H9 (cell line): ENCODE results near the gene CRCP. TPM values are rescaled to one million over a fixed set of nuclear protein-coding genes. Genes with fewer than 3 reads are reported as not detected.

Source experiments
- DNase-seq: peaks from one replicate; pipeline ENCODE4 v3.0.0-alpha.2; 2017
- H2AFZ ChIP-seq: one replicate; pipeline ENCODE4 v1.6.1; 2013; ENCODE audit warnings: mild to moderate bottlenecking, low read length, control low read depth, moderate library complexity
- H2AK5ac ChIP-seq: 2 replicates; pipeline ENCODE4 v1.6.1; 2013; ENCODE audit warnings: low read length, control low read depth, mixed read lengths; ENCODE audit not compliant: insufficient read length
- H2BK120ac ChIP-seq: one replicate; pipeline ENCODE4 v1.6.1; 2013; ENCODE audit warnings: low read depth, mild to moderate bottlenecking, low read length, control low read depth, inconsistent platforms; ENCODE audit not compliant: poor library complexity, severe bottlenecking
- H2BK12ac ChIP-seq: 2 replicates; pipeline ENCODE4 v1.6.1; 2013; ENCODE audit warnings: low read length, control low read depth, mixed read lengths, low read depth; ENCODE audit not compliant: insufficient read length
- H2BK15ac ChIP-seq: 2 replicates; pipeline ENCODE4 v1.6.1; 2013; ENCODE audit warnings: low read depth, low read length, control low read depth
- H2BK20ac ChIP-seq: one replicate; pipeline ENCODE4 v1.6.1; 2013; ENCODE audit warnings: low read depth, mild to moderate bottlenecking, low read length, control low read depth, inconsistent platforms; ENCODE audit not compliant: poor library complexity, severe bottlenecking
- H2BK5ac ChIP-seq: 2 replicates; pipeline ENCODE4 v1.6.1; 2013; ENCODE audit warnings: low read length, control low read depth, mixed read lengths; ENCODE audit not compliant: insufficient read length
- H3K14ac ChIP-seq: 2 replicates; pipeline ENCODE4 v1.6.1; 2013; ENCODE audit warnings: low read length, control low read depth; ENCODE audit not compliant: insufficient read depth
- H3K18ac ChIP-seq: 2 replicates; pipeline ENCODE4 v1.6.1; 2013; ENCODE audit warnings: low read depth, mild to moderate bottlenecking, mixed read lengths, low read length, control low read depth; ENCODE audit not compliant: insufficient read length
- H3K23ac ChIP-seq: 2 replicates; pipeline ENCODE4 v1.6.1; 2013; ENCODE audit warnings: low read length, control low read depth, mixed read lengths, low read depth; ENCODE audit not compliant: insufficient read length
- H3K23me2 ChIP-seq: 2 replicates; pipeline ENCODE4 v1.6.1; 2013; ENCODE audit warnings: low read depth, mild to moderate bottlenecking, mixed read lengths, low read length, control low read depth; ENCODE audit not compliant: insufficient read length, poor library complexity, severe bottlenecking
- H3K27ac ChIP-seq: 2 replicates; pipeline ENCODE4 v1.5.1; 2013; ENCODE audit warnings: low read length, control low read depth, mixed read lengths, low read depth; ENCODE audit not compliant: insufficient read length
- H3K27me3 ChIP-seq: 2 replicates; pipeline ENCODE4 v1.6.1; 2013; ENCODE audit warnings: low read length, control low read depth, inconsistent platforms; ENCODE audit not compliant: insufficient read depth
- H3K4ac ChIP-seq: 2 replicates; pipeline ENCODE4 v1.6.1; 2013; ENCODE audit warnings: low read depth, mild to moderate bottlenecking, control low read depth, inconsistent platforms, low read length, moderate library complexity
- H3K4me1 ChIP-seq: 2 replicates; pipeline ENCODE4 v1.6.1; 2013; ENCODE audit warnings: low read length, control low read depth, inconsistent platforms; ENCODE audit not compliant: insufficient read depth
- H3K4me2 ChIP-seq: 2 replicates; pipeline ENCODE4 v1.6.1; 2013; ENCODE audit warnings: low read length, control low read depth, mixed read lengths; ENCODE audit not compliant: insufficient read length, insufficient read depth
- H3K56ac ChIP-seq: 2 replicates; pipeline ENCODE4 v1.6.1; 2013; ENCODE audit warnings: low read depth, mild to moderate bottlenecking, mixed read lengths, low read length, control low read depth; ENCODE audit not compliant: insufficient read length
- H3K79me1 ChIP-seq: 2 replicates; pipeline ENCODE4 v1.6.1; 2013; ENCODE audit warnings: low read depth, mild to moderate bottlenecking, moderate library complexity, low read length, control low read depth, inconsistent platforms; ENCODE audit not compliant: insufficient read depth, poor library complexity, severe bottlenecking
- H3K79me2 ChIP-seq: 2 replicates; pipeline ENCODE4 v1.6.1; 2013; ENCODE audit warnings: low read length, control low read depth, inconsistent platforms; ENCODE audit not compliant: insufficient read depth
- H3K9ac ChIP-seq: 2 replicates; pipeline ENCODE4 v1.6.1; 2013; ENCODE audit warnings: low read length, control low read depth, mixed read lengths; ENCODE audit not compliant: insufficient read length; ENCODE audit errors: extremely low read depth
- H3K9me3 ChIP-seq: one replicate; pipeline ENCODE4 v1.6.1; 2013; ENCODE audit warnings: low read depth, low read length, inconsistent platforms; ENCODE audit not compliant: control insufficient read depth
- H3T11ph ChIP-seq: one replicate; pipeline ENCODE4 v1.6.1; 2013; ENCODE audit warnings: mild to moderate bottlenecking, low read length, control low read depth, inconsistent platforms
- H4K20me1 ChIP-seq: one replicate; pipeline ENCODE4 v1.6.1; 2013; ENCODE audit not compliant: control insufficient read depth, insufficient read length, insufficient read depth
- H4K5ac ChIP-seq: 2 replicates; pipeline ENCODE4 v1.6.1; 2013; ENCODE audit warnings: low read depth, mild to moderate bottlenecking, mixed read lengths, low read length, control low read depth; ENCODE audit not compliant: insufficient read length
- H4K8ac ChIP-seq: replicated peaks from 2 replicates; pipeline ENCODE4 v1.6.1; 2013; ENCODE audit warnings: low read length, control low read depth, mixed read lengths, low read depth; ENCODE audit not compliant: insufficient read length
- H4K91ac ChIP-seq: 2 replicates; pipeline ENCODE4 v1.6.1; 2013; ENCODE audit warnings: low read depth, mild to moderate bottlenecking, moderate library complexity, mixed read lengths, low read length, control low read depth; ENCODE audit not compliant: insufficient read length
- H3K27ac Mint-ChIP-seq, 3 experiments: 2 replicates in 2 of 3; 3 replicates in 1 of 3; pipeline ENCODE4 v1.8.0; 2020 to 2021; ENCODE audit warnings: mixed read lengths in 3 of 3, mild to moderate bottlenecking in 1 of 3, moderate library complexity in 1 of 3
- H3K27me3 Mint-ChIP-seq: 2 replicates; pipeline ENCODE4 v1.8.0; 2021; ENCODE audit warnings: low read depth, mild to moderate bottlenecking, moderate library complexity, mixed read lengths
- H3K36me3 Mint-ChIP-seq, 3 experiments: 2 replicates in 2 of 3; 3 replicates in 1 of 3; pipeline ENCODE4 v1.8.0; 2020 to 2021; ENCODE audit warnings: low read depth in 3 of 3, mixed read lengths in 3 of 3; ENCODE audit not compliant: insufficient read depth in 1 of 3
- H3K4me1 Mint-ChIP-seq, 2 experiments: 2 replicates each; pipeline ENCODE4 v1.8.0; 2020; ENCODE audit warnings: mixed read lengths in 2 of 2
- H3K4me3 Mint-ChIP-seq, 2 experiments: 2 replicates in 1 of 2; 3 replicates in 1 of 2; pipeline ENCODE4 v1.8.0; 2020 to 2021; ENCODE audit warnings: mild to moderate bottlenecking in 2 of 2, mixed read lengths in 2 of 2, moderate library complexity in 1 of 2
- H3K9me3 Mint-ChIP-seq, 2 experiments: 2 replicates in 1 of 2; 3 replicates in 1 of 2; pipeline ENCODE4 v1.8.0; 2020; ENCODE audit warnings: mild to moderate bottlenecking in 2 of 2, mixed read lengths in 2 of 2, moderate library complexity in 1 of 2
- total RNA-seq: library from RNA; stranded (reverse); gene quantifications from 2 replicates; pipeline ENCODE4 v1.2.1, GENCODE V29; 2021
- TF ChIP-seq, protein P1 (sequence below): fragments of 200-600 bp; sonication (generic); conservative IDR thresholded peaks from 3 replicates; pipeline ENCODE4 v1.8.0; 2021; ENCODE audit warnings: antibody characterized with exemption, mild to moderate bottlenecking

The CRCP gene
- total RNA-seq, 1 experiment from 2014 or later, result 39.0 TPM

DNA sequence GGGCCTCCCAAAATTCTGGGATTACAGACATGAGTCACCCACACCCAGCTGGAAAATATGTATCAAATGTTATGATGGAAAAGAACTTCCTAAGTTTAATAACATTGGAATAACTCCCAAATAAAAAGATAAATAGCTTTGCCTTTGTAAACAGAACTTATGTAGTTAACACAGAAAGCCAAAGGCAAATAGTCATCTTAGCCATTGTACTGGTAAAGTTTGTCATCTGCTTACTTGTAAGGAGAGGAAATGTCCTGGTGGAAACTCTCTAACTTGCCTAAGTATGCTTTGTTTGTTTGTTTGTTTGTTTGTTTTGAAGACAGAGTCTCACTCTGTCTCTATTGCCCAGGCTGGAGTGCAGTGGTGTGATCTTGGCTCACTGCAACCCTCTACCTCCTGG is 66.7 kb downstream of the CRCP start:
- Histone ChIP-seq H3T11ph (no peak overlapping the region), H3K14ac (no peak overlapping the region), H3K4ac (no peak overlapping the region), H2BK5ac (no peak overlapping the region), H3K79me2 (no peaks in the 10 kb centered on the region), H3K4me2 (no peak overlapping the region), H4K8ac (no peak overlapping the region), H2BK12ac (no peak overlapping the region), H2BK120ac (no peak overlapping the region), H2BK20ac (no peak overlapping the region), H3K9ac (no peak overlapping the region), H4K20me1 (no peaks in the 10 kb centered on the region), H3K79me1 (no peaks in the 10 kb centered on the region), H2AFZ (no peak overlapping the region), H3K27me3 (no peaks in the 10 kb centered on the region; the same call in 1 of the 2 replicates), H4K5ac (no peak overlapping the region), H3K27ac (no peak overlapping the region), H3K9me3 (no peaks in the 10 kb centered on the region), H2BK15ac (no peak overlapping the region), H3K23ac (no peak overlapping the region), H3K4me1 (no peaks in the 10 kb centered on the region), H4K91ac (no peak overlapping the region), H3K23me2 (no peaks in the 10 kb centered on the region), H3K18ac (no peak overlapping the region), H3K56ac (no peak overlapping the region), H2AK5ac (no peak overlapping the region)
- H3K36me3 Mint-ChIP-seq, result peaks cover 0 to 8% (median 0%) of the 10 kb centered on the region in 3 experiments; a peak in 6 of 7 replicates
- DNase-seq, result no peak
- TF ChIP-seq, protein P1, sequence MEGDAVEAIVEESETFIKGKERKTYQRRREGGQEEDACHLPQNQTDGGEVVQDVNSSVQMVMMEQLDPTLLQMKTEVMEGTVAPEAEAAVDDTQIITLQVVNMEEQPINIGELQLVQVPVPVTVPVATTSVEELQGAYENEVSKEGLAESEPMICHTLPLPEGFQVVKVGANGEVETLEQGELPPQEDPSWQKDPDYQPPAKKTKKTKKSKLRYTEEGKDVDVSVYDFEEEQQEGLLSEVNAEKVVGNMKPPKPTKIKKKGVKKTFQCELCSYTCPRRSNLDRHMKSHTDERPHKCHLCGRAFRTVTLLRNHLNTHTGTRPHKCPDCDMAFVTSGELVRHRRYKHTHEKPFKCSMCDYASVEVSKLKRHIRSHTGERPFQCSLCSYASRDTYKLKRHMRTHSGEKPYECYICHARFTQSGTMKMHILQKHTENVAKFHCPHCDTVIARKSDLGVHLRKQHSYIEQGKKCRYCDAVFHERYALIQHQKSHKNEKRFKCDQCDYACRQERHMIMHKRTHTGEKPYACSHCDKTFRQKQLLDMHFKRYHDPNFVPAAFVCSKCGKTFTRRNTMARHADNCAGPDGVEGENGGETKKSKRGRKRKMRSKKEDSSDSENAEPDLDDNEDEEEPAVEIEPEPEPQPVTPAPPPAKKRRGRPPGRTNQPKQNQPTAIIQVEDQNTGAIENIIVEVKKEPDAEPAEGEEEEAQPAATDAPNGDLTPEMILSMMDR, result no peak
- H3K27ac Mint-ChIP-seq, result no peak overlapping the region
- no peak overlapping the region for H3K4me3 Mint-ChIP-seq
- no peaks in the 10 kb centered on the region for H3K4me1 Mint-ChIP-seq
- peaks cover 6% of the 10 kb centered on the region for H3K27me3 Mint-ChIP-seq
- H3K9me3 Mint-ChIP-seq, result peaks cover 3 to 9% of the 10 kb centered on the region in 2 experiments; a peak in 3 of 5 replicates
